ENCODE measurements around the gene PPP4R1. TPM values are rescaled to one million over a fixed set of nuclear protein-coding genes. Genes with fewer than 3 reads are reported as not detected.
A peak's percentile ranks its signal among the peaks of the same experiment; 100 is the strongest.

PPP4R1 gene
- total and polyA plus RNA-seq, 12 donors: 22.8 to 104 (median 58.0) TPM

DNA sequence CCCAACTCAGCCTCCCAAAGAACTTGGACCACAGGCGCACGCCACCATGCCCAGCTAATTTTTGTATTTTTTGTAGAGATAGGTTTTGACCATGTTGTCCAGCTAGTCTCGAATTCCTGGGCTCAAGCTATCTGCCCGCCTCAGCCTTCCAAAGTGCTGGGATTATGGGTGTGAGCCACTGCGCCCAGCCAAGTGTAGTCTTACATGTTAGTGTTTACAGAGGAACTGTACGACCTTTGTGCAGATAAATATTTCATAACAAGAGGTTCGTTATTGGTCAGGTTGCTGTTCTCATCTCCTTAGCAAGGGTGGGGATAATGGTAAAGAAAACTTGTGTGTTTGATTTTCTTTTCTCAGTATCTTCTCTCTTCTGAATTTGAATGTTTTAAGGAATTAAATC, 92.6 kb downstream of the PPP4R1 start:
- H3K27ac ChIP-seq: no peak overlapping the region
- H3K9me3 ChIP-seq (replicated peaks in 1 of 3): no peaks in the 10 kb centered on the region
- no peak overlapping the region for H3K4me3 ChIP-seq
- no peak for DNase-seq
- H3K27me3 ChIP-seq: no peaks in the 10 kb centered on the region
- peaks cover 0 to 16% of the 10 kb centered on the region in 2 donors for H3K36me3 ChIP-seq (replicated peaks in 1 of 2)
- WGBS, 4 donors: 93 to 98% (median 95%) methylated on average over 7 of the region's 7 CpGs
- intact Hi-C loops (cut with DNase I): no loop called here
- peaks cover 10 to 12% of the 10 kb centered on the region in 2 donors for H3K4me1 ChIP-seq (replicated peaks in 1 of 2)
- TF ChIP-seq, protein P1, sequence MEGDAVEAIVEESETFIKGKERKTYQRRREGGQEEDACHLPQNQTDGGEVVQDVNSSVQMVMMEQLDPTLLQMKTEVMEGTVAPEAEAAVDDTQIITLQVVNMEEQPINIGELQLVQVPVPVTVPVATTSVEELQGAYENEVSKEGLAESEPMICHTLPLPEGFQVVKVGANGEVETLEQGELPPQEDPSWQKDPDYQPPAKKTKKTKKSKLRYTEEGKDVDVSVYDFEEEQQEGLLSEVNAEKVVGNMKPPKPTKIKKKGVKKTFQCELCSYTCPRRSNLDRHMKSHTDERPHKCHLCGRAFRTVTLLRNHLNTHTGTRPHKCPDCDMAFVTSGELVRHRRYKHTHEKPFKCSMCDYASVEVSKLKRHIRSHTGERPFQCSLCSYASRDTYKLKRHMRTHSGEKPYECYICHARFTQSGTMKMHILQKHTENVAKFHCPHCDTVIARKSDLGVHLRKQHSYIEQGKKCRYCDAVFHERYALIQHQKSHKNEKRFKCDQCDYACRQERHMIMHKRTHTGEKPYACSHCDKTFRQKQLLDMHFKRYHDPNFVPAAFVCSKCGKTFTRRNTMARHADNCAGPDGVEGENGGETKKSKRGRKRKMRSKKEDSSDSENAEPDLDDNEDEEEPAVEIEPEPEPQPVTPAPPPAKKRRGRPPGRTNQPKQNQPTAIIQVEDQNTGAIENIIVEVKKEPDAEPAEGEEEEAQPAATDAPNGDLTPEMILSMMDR (IDR thresholded peaks at IDR 0.05): no peak
- no peak for TF ChIP-seq POLR2A (IDR thresholded peaks at IDR 0.05)

DNA sequence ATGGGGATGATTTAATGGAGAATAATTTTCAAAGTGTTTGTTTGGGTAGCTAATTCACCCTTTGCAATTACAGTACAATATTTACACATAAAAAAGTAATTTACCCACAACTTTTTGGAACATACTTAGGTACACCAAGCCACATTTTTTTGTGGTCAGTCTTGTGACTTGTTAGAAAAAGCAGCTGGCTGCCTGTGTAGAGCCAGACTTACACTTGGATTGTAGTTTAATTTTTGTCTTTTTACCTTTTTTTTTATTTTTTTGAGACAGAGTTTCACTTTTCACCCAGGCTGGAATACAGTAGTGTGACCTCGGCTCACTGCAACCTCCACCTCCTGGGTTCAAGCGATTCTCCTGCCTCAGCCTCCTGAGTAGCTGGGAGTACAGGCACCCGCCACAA, 93.7 kb downstream of the PPP4R1 start:
- WGBS, 4 donors: 89 to 95% (median 92%) methylated on average over 3 of the region's 3 CpGs
- no peak overlapping the region for H3K4me3 ChIP-seq
- peaks cover 10 to 12% of the 10 kb centered on the region in 2 donors for H3K4me1 ChIP-seq (replicated peaks in 1 of 2)
- H3K36me3 ChIP-seq (replicated peaks in 1 of 2): peaks cover 0 to 16% of the 10 kb centered on the region in 2 donors
- intact Hi-C loops (cut with DNase I): no loop called here
- TF ChIP-seq POLR2A (IDR thresholded peaks at IDR 0.05): no peak
- H3K27ac ChIP-seq: no peak overlapping the region
- no peak for DNase-seq
- no peaks in the 10 kb centered on the region for H3K9me3 ChIP-seq (replicated peaks in 1 of 3)
- no peaks in the 10 kb centered on the region for H3K27me3 ChIP-seq

DNA sequence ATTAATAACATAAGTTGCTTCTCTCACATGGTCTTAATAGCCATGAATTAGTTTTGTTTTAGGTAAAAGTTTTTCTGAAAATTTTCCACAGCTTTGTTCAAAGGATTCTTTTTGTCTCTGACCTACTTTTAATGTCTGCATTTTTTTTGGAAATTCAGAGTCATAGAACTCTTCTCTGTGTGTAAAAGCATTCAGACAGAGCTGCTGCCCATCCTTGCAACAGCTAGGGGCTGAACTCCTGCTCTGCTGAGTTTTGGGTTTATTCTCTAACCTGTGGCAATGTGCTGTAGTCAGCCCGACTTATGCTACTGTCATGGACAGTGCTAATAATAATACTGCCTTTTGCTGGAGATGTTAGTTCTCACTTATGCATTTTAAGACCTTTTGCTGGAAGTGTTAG, 95.0 kb downstream of the PPP4R1 start:
- TF ChIP-seq, protein P1 (IDR thresholded peaks at IDR 0.05): no peak
- peak in 1 of 2 donors; percentile 46 for TF ChIP-seq POLR2A (IDR thresholded peaks at IDR 0.05)
- H3K27me3 ChIP-seq: no peaks in the 10 kb centered on the region
- whole genome bisulfite sequencing, 4 donors: 13 to 49% (median 29%) methylated on average over 1 of the region's 1 CpG
- DNase-seq: peak in 3 of 7 donors; percentile 26 to 37 (median 27)
- H3K9me3 ChIP-seq (replicated peaks in 1 of 3): no peaks in the 10 kb centered on the region
- peaks cover 0 to 11% of the 10 kb centered on the region in 2 donors for H3K36me3 ChIP-seq (replicated peaks in 1 of 2)
- H3K4me1 ChIP-seq (replicated peaks in 1 of 2): peaks cover 10 to 12% of the 10 kb centered on the region in 2 donors
- intact Hi-C loops (cut with DNase I): loop anchor here in 1 of 2 donors (10.0 kb wide), 1 partner anchor 445 kb away; no protein-coding TSS in a partner anchor
- H3K4me3 ChIP-seq: no peak overlapping the region
- peak overlapping the region in 1 of 5 donors; percentile 21 for H3K27ac ChIP-seq

DNA sequence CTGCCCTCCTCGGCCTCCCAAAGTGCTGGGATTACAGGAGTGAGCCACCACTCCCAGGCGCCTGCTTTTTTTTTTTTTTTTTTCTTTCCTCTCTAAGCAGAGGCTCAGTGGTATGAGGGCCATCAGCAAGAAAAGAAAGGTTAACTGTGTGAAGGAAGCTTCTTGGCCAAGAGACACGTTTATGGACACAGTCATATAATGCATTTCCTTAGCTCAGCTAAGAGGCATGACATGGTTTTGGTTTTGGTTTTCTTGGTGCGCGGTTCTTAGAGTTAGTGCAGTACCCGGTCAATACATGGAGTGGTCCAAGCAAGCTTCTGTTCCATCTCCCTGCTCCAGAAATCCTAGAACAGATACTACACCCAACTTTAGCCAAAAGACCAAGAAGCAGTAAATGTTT, 96.5 kb downstream of the PPP4R1 start:
- intact Hi-C loops (cut with DNase I): loop anchor here in 1 of 2 donors (10.0 kb wide), 1 partner anchor 443 kb away; no protein-coding TSS in a partner anchor
- DNase-seq: no peak
- Histone ChIP-seq H3K4me3 (no peak overlapping the region), H3K4me1 (replicated peaks in 1 of 2) (peaks cover 10 to 12% of the 10 kb centered on the region in 2 donors), H3K27ac (no peak overlapping the region), H3K27me3 (no peaks in the 10 kb centered on the region), H3K36me3 (replicated peaks in 1 of 2) (peaks cover 0 to 19% of the 10 kb centered on the region in 2 donors), H3K9me3 (replicated peaks in 1 of 3) (no peaks in the 10 kb centered on the region)
- 77 to 84% (median 80%) methylated on average over 6 of the region's 6 CpGs for WGBS, 4 donors
- no peak for TF ChIP-seq POLR2A (IDR thresholded peaks at IDR 0.05)
- TF ChIP-seq, protein P1 (IDR thresholded peaks at IDR 0.05): no peak
